ENCODE measurements around the gene SPOPL. TPM values are rescaled to one million over a fixed set of nuclear protein-coding genes. Genes with fewer than 3 reads are reported as not detected.

The SPOPL gene
- polyA plus RNA-seq, 1 of the 3 experiments (the other 2 are of a cell fraction), result 4.5 TPM

GRCh38 chr2:138502255-138503086, 901 bp downstream of the SPOPL start:
- WGBS (ENCODE audit: low lambda C conversion rate), result 2% methylated on average over 23 of the region's 26 CpGs
- Histone ChIP-seq H3K9me3 (no peaks in the 10 kb centered on the region), H4K20me1 (ENCODE audit: insufficient read depth) (peaks cover 15% of the 10 kb centered on the region; the same call in 1 of the 2 replicates), H3K4me2 (peak overlapping the region; percentile 97), H3K27ac (ENCODE audit: low read depth in 2 of 2, low read length in 1 of 2) (peak overlapping the region; percentile 53 to 87; a peak in 3 of 4 replicates), H3K4me3 (ENCODE audit: low read depth in 2 of 2, low read length in 1 of 2) (peak overlapping the region; percentile 86 to 89), H3K36me3 (replicated peaks in 1 of 2; ENCODE audit: control insufficient read depth in 1 of 2, insufficient read depth in 2 of 2, low read length in 1 of 2) (peaks cover 0 to 2% of the 10 kb centered on the region in 2 experiments), H3K79me2 (ENCODE audit: insufficient read depth) (peaks cover 53% of the 10 kb centered on the region), H2AFZ (ENCODE audit: low read depth) (peak overlapping the region; percentile 85), H3K4me1 (ENCODE audit: control insufficient read depth in 1 of 2, insufficient read depth in 2 of 2, low read depth in 1 of 2, low read length in 1 of 2) (peaks cover 5 to 10% of the 10 kb centered on the region in 2 experiments; a peak in 2 of 4 replicates), H3K9me2 (no peaks in the 10 kb centered on the region), H3K27me3 (ENCODE audit: insufficient read depth) (no peaks in the 10 kb centered on the region), H3F3A (replicated peaks; ENCODE audit: insufficient read depth) (no peaks in the 10 kb centered on the region), H3K9ac (peak overlapping the region; percentile 84)
- no peak for TF ChIP-seq FOXJ3 (CRISPR knock-in tag; IDR thresholded peaks at IDR 0.05)
- no peak for TF ChIP-seq NRF1 (IDR thresholded peaks at IDR 0.05; ENCODE audit: low read depth, low read length)
- 0 out of 2 replicates have a peak, but pooled peaks have one; percentile 7 for TF ChIP-seq PBX3 (IDR thresholded peaks at IDR 0.05)
- no peak for TF ChIP-seq EP300 (IDR thresholded peaks at IDR 0.05; ENCODE audit: borderline replicate concordance in 1 of 2, low read depth in 1 of 2, low read length in 1 of 2)
- TF ChIP-seq SIN3A (IDR thresholded peaks at IDR 0.05; ENCODE audit: borderline replicate concordance, low read depth, low read length), result no peak
- no peak for TF ChIP-seq CTCF (IDR thresholded peaks at IDR 0.05)
- no peak for TF ChIP-seq GATA2 (CRISPR knock-in tag; IDR thresholded peaks at IDR 0.05)
- CTCF ChIA-PET, result interaction anchor here (1.0 kb wide), 1 partner anchor 19 kb away, joined by 3 read pairs; no protein-coding TSS in a partner anchor
- POLR2A ChIA-PET, result interaction anchor here (1.2 kb wide), 1 partner anchor 223 kb away, joined by 3 read pairs; no protein-coding TSS in a partner anchor
- peak; percentile 6 for DNase-seq

- ChIA-PET POLR2A (no interaction called here), CTCF (no interaction called here)
- Histone ChIP-seq H3K4me3 (ENCODE audit: low read depth in 2 of 2, low read length in 1 of 2) (peak overlapping the region; percentile 86 to 89), H3K9ac (peak overlapping the region; percentile 84; the same call in 1 of the 2 replicates), H3F3A (replicated peaks; ENCODE audit: insufficient read depth) (no peaks in the 10 kb centered on the region), H2AFZ (ENCODE audit: low read depth) (peak overlapping the region; percentile 85), H3K79me2 (ENCODE audit: insufficient read depth) (peaks cover 59% of the 10 kb centered on the region), H3K27ac (ENCODE audit: low read depth in 2 of 2, low read length in 1 of 2) (peak overlapping the region; percentile 53 to 87; a peak in 3 of 4 replicates), H3K4me1 (ENCODE audit: control insufficient read depth in 1 of 2, insufficient read depth in 2 of 2, low read depth in 1 of 2, low read length in 1 of 2) (peaks cover 5 to 10% of the 10 kb centered on the region in 2 experiments; a peak in 2 of 4 replicates), H3K36me3 (replicated peaks in 1 of 2; ENCODE audit: control insufficient read depth in 1 of 2, insufficient read depth in 2 of 2, low read length in 1 of 2) (peaks cover 0 to 2% of the 10 kb centered on the region in 2 experiments), H3K9me3 (no peaks in the 10 kb centered on the region), H3K9me2 (no peaks in the 10 kb centered on the region), H4K20me1 (ENCODE audit: insufficient read depth) (peaks cover 16% of the 10 kb centered on the region; the same call in 1 of the 2 replicates), H3K4me2 (peak overlapping the region; percentile 97), H3K27me3 (ENCODE audit: insufficient read depth) (no peaks in the 10 kb centered on the region)
- WGBS (ENCODE audit: low lambda C conversion rate), result 57% methylated on average over 2 of the region's 2 CpGs
- no peak for DNase-seq
- TF ChIP-seq FOXM1 (IDR thresholded peaks at IDR 0.05; ENCODE audit: low read depth), result no peak
- TF ChIP-seq REST (IDR thresholded peaks at IDR 0.05; ENCODE audit: low read depth, low read length), result no peak
- TF ChIP-seq TAF1 (IDR thresholded peaks at IDR 0.05; ENCODE audit: borderline replicate concordance, low read depth, low read length), result no peak
- no peak for TF ChIP-seq FOSL2 (IDR thresholded peaks at IDR 0.05; ENCODE audit: borderline replicate concordance, low read depth)
- TF ChIP-seq ELF1 (IDR thresholded peaks at IDR 0.05), result no peak
- TF ChIP-seq TEAD4 (IDR thresholded peaks at IDR 0.05; ENCODE audit: borderline replicate concordance, insufficient read depth), result no peak
- no peak for TF ChIP-seq RCOR1 (IDR thresholded peaks at IDR 0.05; ENCODE audit: low read length)
- TF ChIP-seq NFIC (IDR thresholded peaks at IDR 0.05; ENCODE audit: borderline replicate concordance), result no peak
- TF ChIP-seq YY1 (IDR thresholded peaks at IDR 0.05; ENCODE audit: low read depth), result no peak
- no peak for TF ChIP-seq POLR2AphosphoS5 (IDR thresholded peaks at IDR 0.05; ENCODE audit: low read depth, low read length)
- TF ChIP-seq MEF2A (IDR thresholded peaks at IDR 0.05; ENCODE audit: borderline replicate concordance, low read depth), result no peak
- TF ChIP-seq PBX3 (IDR thresholded peaks at IDR 0.05), result no peak
- TF ChIP-seq TCF12 (IDR thresholded peaks at IDR 0.05), result no peak
- no peak for TF ChIP-seq FOXJ3 (CRISPR knock-in tag; IDR thresholded peaks at IDR 0.05)
Observed at GRCh38 chr2:138503087-138503442, 1.5 kb downstream of the SPOPL start.

Data from SK-N-SH (cell line).